ENCODE data around the gene ASPN. TPM values are rescaled to one million over a fixed set of nuclear protein-coding genes. Genes with fewer than 3 reads are reported as not detected.

ASPN gene
- total RNA-seq, 4 donors from 2014 or later = 29.5 to 160 (median 73.0) TPM

DNA sequence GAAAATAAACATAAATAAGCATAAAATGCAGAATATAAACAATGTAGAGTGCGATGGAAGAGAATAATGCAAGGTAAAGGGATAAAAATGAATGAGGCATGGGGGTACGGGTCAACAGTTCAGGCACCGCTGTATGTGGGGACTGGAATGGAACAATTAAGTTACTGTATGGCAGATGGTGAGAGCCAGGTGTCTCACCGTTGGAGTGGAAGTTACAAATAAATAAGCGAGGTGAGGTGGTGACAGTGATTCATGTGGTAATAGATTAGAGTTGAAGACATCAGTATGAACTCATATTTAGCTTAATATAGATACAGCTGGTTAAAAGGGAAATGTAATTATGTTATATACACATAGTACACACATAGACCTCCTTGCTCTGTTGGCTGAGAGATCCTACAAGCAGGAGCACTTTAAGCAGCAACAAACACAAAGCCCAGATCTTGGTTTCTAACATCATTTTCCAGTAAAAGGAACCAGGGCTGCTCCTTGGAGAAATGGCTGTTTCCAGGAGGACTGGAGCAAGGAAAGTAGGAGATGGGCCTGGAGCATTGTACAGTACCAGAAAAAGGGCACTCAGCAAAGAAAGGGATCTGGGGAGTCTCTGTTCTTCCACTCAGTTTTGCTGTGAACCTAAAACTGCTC lies 55.7 kb downstream of the ASPN start:
- Histone ChIP-seq H3K27me3 (no peaks in the 10 kb centered on the region), H3K4me1 (peaks cover 0 to 9% of the 10 kb centered on the region in 2 donors), H3K36me3 (no peaks in the 10 kb centered on the region), H3K4me3 (no peak overlapping the region), H3K27ac (peak overlapping the region; percentile 73 to 79), H3K9me3 (no peaks in the 10 kb centered on the region)
- intact Hi-C loops (cut with DNase I; ENCODE audit: low total_unique reads) = no loop called here
- DNase-seq = no peak
- TF ChIP-seq POLR2A (IDR thresholded peaks at IDR 0.05) = no peak
- TF ChIP-seq, protein P1, sequence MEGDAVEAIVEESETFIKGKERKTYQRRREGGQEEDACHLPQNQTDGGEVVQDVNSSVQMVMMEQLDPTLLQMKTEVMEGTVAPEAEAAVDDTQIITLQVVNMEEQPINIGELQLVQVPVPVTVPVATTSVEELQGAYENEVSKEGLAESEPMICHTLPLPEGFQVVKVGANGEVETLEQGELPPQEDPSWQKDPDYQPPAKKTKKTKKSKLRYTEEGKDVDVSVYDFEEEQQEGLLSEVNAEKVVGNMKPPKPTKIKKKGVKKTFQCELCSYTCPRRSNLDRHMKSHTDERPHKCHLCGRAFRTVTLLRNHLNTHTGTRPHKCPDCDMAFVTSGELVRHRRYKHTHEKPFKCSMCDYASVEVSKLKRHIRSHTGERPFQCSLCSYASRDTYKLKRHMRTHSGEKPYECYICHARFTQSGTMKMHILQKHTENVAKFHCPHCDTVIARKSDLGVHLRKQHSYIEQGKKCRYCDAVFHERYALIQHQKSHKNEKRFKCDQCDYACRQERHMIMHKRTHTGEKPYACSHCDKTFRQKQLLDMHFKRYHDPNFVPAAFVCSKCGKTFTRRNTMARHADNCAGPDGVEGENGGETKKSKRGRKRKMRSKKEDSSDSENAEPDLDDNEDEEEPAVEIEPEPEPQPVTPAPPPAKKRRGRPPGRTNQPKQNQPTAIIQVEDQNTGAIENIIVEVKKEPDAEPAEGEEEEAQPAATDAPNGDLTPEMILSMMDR (IDR thresholded peaks at IDR 0.05) = no peak

DNA sequence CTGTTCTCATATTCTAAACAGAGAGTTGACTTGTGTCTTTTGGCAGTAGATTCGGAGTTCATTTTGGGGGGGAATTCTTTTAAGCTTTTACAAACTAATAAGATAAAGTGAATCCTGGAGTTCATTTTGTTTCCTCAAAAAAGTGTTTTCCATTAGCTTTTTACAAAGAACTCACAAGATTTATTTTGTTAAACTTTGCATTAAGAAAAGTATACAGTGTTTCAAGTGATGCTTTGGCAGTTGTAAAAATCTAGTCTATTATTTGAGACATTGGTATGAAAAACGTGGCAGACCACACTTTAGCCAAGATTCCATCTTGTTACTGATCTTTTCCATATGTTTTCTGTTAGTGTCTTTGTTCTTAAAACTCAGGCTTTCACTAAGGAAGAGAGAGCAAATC lies 56.8 kb downstream of the ASPN start:
- Histone ChIP-seq H3K36me3 (no peaks in the 10 kb centered on the region), H3K4me3 (no peak overlapping the region), H3K27me3 (no peaks in the 10 kb centered on the region), H3K9me3 (no peaks in the 10 kb centered on the region), H3K27ac (peak overlapping the region; percentile 73 to 79), H3K4me1 (peaks cover 0 to 9% of the 10 kb centered on the region in 2 donors)
- no peak for DNase-seq
- no peak for TF ChIP-seq POLR2A (IDR thresholded peaks at IDR 0.05)
- TF ChIP-seq, protein P1 (IDR thresholded peaks at IDR 0.05) = no peak
- intact Hi-C loops (cut with DNase I; ENCODE audit: low total_unique reads) = no loop called here

DNA sequence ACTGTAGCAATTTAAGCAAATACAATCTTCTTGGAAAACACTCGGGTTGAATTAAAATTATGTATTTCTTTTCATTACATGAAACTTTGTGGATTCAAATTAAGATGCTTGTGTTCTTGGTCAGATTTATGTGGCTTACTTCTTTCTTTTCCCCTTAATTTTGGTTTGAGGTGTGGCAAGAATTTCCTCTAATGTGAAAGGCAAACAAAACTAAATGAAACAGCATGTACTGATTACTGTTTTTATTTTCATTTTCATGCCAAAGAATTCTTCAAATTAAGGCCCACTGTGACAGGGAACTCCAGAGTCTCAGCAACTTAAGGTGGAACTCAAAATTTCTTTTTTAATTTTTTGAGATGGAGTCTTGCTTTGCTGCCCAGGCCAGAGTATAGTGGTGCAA lies 58.0 kb downstream of the ASPN start, which contains the start of gene OMD:
Gene OMD (minus strand): TSS at position 132 of the 400 bp plus-strand sequence. CDS start 6,913 bp downstream, outside the sequence.
- Histone ChIP-seq H3K4me1 (peaks cover 0 to 9% of the 10 kb centered on the region in 2 donors), H3K4me3 (peak within 1 kb of the TSS; percentile 8 to 12), H3K36me3 (no peaks in the 10 kb centered on the region), H3K27me3 (no peaks in the 10 kb centered on the region), H3K27ac (peak within 1 kb of the TSS; percentile 73 to 79), H3K9me3 (no peaks in the 10 kb centered on the region)
- TF ChIP-seq POLR2A (IDR thresholded peaks at IDR 0.05) = no peak
- intact Hi-C loops (cut with DNase I; ENCODE audit: low total_unique reads) = no loop called here
- no peak for DNase-seq

DNA sequence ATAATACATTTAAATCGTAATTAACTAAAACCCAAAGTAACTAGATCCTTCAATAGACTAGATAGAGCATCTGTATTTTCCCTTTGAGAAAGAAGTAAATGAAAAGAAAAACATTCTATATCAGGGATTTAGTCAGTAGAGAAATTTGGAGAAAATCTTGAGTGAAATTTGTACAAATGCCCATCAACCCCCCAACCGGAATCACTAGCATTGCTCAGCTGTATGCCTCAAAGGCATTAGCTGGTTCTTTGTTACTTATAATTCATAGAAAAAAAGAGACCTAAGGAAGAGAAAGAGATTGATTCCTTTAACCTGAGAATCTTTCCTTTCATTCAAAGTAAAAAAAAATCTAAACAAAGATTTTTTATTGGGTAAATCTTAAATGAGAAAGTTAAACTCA lies 58.7 kb downstream of the ASPN start:
- Histone ChIP-seq H3K27ac (peak overlapping the region; percentile 73 to 79), H3K9me3 (no peaks in the 10 kb centered on the region), H3K4me3 (peak overlapping the region; percentile 8 to 12), H3K27me3 (no peaks in the 10 kb centered on the region), H3K4me1 (peaks cover 0 to 9% of the 10 kb centered on the region in 2 donors), H3K36me3 (no peaks in the 10 kb centered on the region)
- no peak for DNase-seq
- no peak for TF ChIP-seq POLR2A (IDR thresholded peaks at IDR 0.05)
- TF ChIP-seq, protein P1 (IDR thresholded peaks at IDR 0.05) = no peak
- intact Hi-C loops (cut with DNase I; ENCODE audit: low total_unique reads) = no loop called here

DNA sequence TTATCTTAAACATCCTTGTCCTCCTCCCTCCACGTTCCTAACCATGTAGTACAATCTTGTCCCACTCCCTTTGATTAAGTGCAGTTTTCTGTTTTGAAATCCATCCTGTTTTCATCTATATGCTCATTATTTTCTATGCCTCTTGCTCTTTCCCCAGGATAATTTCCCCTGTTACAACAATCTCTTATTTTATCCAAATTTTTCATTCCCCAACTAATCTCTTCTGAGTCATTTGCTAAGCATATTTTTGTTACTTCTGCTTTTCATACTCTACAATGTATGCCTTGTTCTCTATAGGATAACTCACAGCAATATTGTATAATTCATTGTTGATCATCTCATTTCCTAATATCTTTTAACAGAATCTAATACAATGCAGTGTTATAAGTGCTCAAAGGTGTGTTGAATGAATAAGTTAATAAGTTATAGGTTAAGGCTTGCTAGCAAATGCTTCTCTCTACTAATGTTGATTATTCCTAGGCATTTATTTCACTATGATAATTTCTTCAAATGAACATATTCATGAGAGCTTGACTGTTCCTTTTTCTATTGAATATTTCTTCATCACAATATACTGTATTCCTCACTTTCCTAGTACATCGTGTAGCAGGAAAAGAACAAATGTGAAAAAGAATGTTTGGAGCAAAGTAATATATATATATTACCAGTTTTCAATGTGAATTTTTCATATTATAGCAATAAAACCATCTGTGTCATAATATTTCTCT lies 59.5 kb downstream of the ASPN start:
- Histone ChIP-seq H3K4me3 (peak overlapping the region; percentile 8 to 12), H3K4me1 (peaks cover 0 to 9% of the 10 kb centered on the region in 2 donors), H3K27me3 (no peaks in the 10 kb centered on the region), H3K9me3 (no peaks in the 10 kb centered on the region), H3K27ac (peak overlapping the region; percentile 73 to 79), H3K36me3 (no peaks in the 10 kb centered on the region)
- intact Hi-C loops (cut with DNase I; ENCODE audit: low total_unique reads) = no loop called here
- DNase-seq = no peak
- TF ChIP-seq POLR2A (IDR thresholded peaks at IDR 0.05) = no peak
- TF ChIP-seq, protein P1 (IDR thresholded peaks at IDR 0.05) = no peak

All from uterus (tissue), 4 donors.